ENCODE data around the gene CDH22.

DNA sequence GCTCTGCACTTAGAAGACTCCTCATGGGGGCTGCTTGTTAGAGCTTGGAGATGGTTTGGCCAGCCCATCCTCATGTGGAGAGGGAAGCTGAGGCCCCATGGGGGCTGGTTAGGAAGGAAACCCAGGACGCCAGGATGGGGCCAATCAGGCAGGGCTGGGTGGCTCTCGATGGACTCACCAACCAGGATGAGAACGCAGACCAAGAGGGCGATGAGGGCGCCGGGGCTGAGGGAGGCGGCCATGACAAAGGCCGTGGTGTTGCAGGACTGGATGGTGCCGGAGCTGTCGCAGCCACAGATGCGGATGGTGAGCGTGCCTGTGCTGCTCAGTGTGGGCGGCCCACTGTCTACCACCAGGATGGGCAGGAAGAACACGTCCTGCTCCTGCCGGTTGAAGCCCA lies 130.5 kb downstream of the CDH22 start:
- TF ChIP-seq, protein P1, sequence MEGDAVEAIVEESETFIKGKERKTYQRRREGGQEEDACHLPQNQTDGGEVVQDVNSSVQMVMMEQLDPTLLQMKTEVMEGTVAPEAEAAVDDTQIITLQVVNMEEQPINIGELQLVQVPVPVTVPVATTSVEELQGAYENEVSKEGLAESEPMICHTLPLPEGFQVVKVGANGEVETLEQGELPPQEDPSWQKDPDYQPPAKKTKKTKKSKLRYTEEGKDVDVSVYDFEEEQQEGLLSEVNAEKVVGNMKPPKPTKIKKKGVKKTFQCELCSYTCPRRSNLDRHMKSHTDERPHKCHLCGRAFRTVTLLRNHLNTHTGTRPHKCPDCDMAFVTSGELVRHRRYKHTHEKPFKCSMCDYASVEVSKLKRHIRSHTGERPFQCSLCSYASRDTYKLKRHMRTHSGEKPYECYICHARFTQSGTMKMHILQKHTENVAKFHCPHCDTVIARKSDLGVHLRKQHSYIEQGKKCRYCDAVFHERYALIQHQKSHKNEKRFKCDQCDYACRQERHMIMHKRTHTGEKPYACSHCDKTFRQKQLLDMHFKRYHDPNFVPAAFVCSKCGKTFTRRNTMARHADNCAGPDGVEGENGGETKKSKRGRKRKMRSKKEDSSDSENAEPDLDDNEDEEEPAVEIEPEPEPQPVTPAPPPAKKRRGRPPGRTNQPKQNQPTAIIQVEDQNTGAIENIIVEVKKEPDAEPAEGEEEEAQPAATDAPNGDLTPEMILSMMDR (IDR thresholded peaks at IDR 0.05): no peak
- TF ChIP-seq POLR2A (IDR thresholded peaks at IDR 0.05): no peak

All from adrenal gland (tissue), 5 donors.